Stimulated activated memory B cell treated with anti-CD40 and anti-IgM and Interleukin-4, amounts not matched to agents 10 μg/mL and 1 μg/mL and 100 μg/mL, for 72 hours (primary cell): ENCODE results near the gene SLC18A3.

Source experiments
- ATAC-seq: fragments of 150-1000 bp; cut with Tn5 transposase; 2 replicates; pipeline ENCODE4 v1.10.0; 2021
- H3K27ac Mint-ChIP-seq: one replicate; pipeline ENCODE4 v1.8.0; 2022; ENCODE audit warnings: mild to moderate bottlenecking, mixed read lengths
- H3K27me3 Mint-ChIP-seq: one replicate; pipeline ENCODE4 v1.8.0; 2022; ENCODE audit warnings: mixed read lengths
- H3K36me3 Mint-ChIP-seq: one replicate; pipeline ENCODE4 v1.8.0; 2022; ENCODE audit warnings: mixed read lengths
- H3K4me1 Mint-ChIP-seq: one replicate; pipeline ENCODE4 v1.8.0; 2022; ENCODE audit warnings: mixed read lengths
- H3K4me3 Mint-ChIP-seq: one replicate; pipeline ENCODE4 v1.8.0; 2022; ENCODE audit warnings: mild to moderate bottlenecking, moderate library complexity, mixed read lengths
- H3K9me3 Mint-ChIP-seq: one replicate; pipeline ENCODE4 v1.8.0; 2022; ENCODE audit warnings: mixed read lengths

SLC18A3 gene

GRCh38 chr10:49645871-49646870 lies 36.1 kb downstream of the SLC18A3 start:
- no peaks in the 10 kb centered on the region for H3K9me3 Mint-ChIP-seq
- H3K27ac Mint-ChIP-seq, result no peak overlapping the region
- no peak overlapping the region for H3K4me3 Mint-ChIP-seq
- no peaks in the 10 kb centered on the region for H3K36me3 Mint-ChIP-seq
- peaks cover 74% of the 10 kb centered on the region for H3K27me3 Mint-ChIP-seq
- peaks cover 16% of the 10 kb centered on the region for H3K4me1 Mint-ChIP-seq
- ATAC-seq, result peak; percentile 9

- Mint-ChIP-seq H3K36me3 (no peaks in the 10 kb centered on the region), H3K4me1 (peaks cover 16% of the 10 kb centered on the region), H3K27me3 (peaks cover 70% of the 10 kb centered on the region), H3K27ac (no peak overlapping the region), H3K9me3 (no peaks in the 10 kb centered on the region), H3K4me3 (no peak overlapping the region)
- ATAC-seq, result no peak
These were observed 37.4 kb downstream of the SLC18A3 start for GRCh38 chr10:49647554-49647953.

GRCh38 chr10:49647985-49648795 lies 38.1 kb downstream of the SLC18A3 start:
- H3K4me3 Mint-ChIP-seq, result no peak overlapping the region
- H3K9me3 Mint-ChIP-seq, result no peaks in the 10 kb centered on the region
- no peak for ATAC-seq
- H3K4me1 Mint-ChIP-seq, result peaks cover 16% of the 10 kb centered on the region
- H3K36me3 Mint-ChIP-seq, result no peaks in the 10 kb centered on the region
- peaks cover 70% of the 10 kb centered on the region for H3K27me3 Mint-ChIP-seq
- no peak overlapping the region for H3K27ac Mint-ChIP-seq

GRCh38 chr10:49649294-49649693 lies 39.2 kb downstream of the SLC18A3 start:
- H3K4me3 Mint-ChIP-seq, result no peak overlapping the region
- H3K36me3 Mint-ChIP-seq, result no peaks in the 10 kb centered on the region
- ATAC-seq, result peak; percentile 22
- H3K9me3 Mint-ChIP-seq, result no peaks in the 10 kb centered on the region
- peaks cover 60% of the 10 kb centered on the region for H3K27me3 Mint-ChIP-seq
- H3K27ac Mint-ChIP-seq, result peak overlapping the region; percentile 10
- peaks cover 16% of the 10 kb centered on the region for H3K4me1 Mint-ChIP-seq

GRCh38 chr10:49649936-49650723 lies 40.0 kb downstream of the SLC18A3 start:
- Mint-ChIP-seq H3K27ac (peak overlapping the region; percentile 10), H3K9me3 (no peaks in the 10 kb centered on the region), H3K27me3 (peaks cover 54% of the 10 kb centered on the region), H3K4me3 (no peak overlapping the region), H3K36me3 (no peaks in the 10 kb centered on the region), H3K4me1 (peaks cover 16% of the 10 kb centered on the region)
- no peak for ATAC-seq

- Mint-ChIP-seq H3K27ac (peak overlapping the region; percentile 10), H3K4me3 (no peak overlapping the region), H3K4me1 (peaks cover 16% of the 10 kb centered on the region), H3K9me3 (no peaks in the 10 kb centered on the region), H3K36me3 (no peaks in the 10 kb centered on the region), H3K27me3 (peaks cover 54% of the 10 kb centered on the region)
- no peak for ATAC-seq
These were observed 40.6 kb downstream of the SLC18A3 start for GRCh38 chr10:49650724-49651034.

GRCh38 chr10:49651039-49651835 lies 41.1 kb downstream of the SLC18A3 start:
- peaks cover 16% of the 10 kb centered on the region for H3K4me1 Mint-ChIP-seq
- no peaks in the 10 kb centered on the region for H3K36me3 Mint-ChIP-seq
- H3K27me3 Mint-ChIP-seq, result peaks cover 57% of the 10 kb centered on the region
- H3K4me3 Mint-ChIP-seq, result no peak overlapping the region
- no peak overlapping the region for H3K27ac Mint-ChIP-seq
- H3K9me3 Mint-ChIP-seq, result no peaks in the 10 kb centered on the region
- no peak for ATAC-seq

- no peaks in the 10 kb centered on the region for H3K9me3 Mint-ChIP-seq
- no peaks in the 10 kb centered on the region for H3K36me3 Mint-ChIP-seq
- H3K4me3 Mint-ChIP-seq, result no peak overlapping the region
- peaks cover 64% of the 10 kb centered on the region for H3K27me3 Mint-ChIP-seq
- no peak overlapping the region for H3K27ac Mint-ChIP-seq
- H3K4me1 Mint-ChIP-seq, result peaks cover 16% of the 10 kb centered on the region
- ATAC-seq, result no peak
These were observed 41.8 kb downstream of the SLC18A3 start for GRCh38 chr10:49651917-49652316.

GRCh38 chr10:49652421-49653272 lies 42.5 kb downstream of the SLC18A3 start:
- H3K27me3 Mint-ChIP-seq, result peaks cover 63% of the 10 kb centered on the region
- no peaks in the 10 kb centered on the region for H3K36me3 Mint-ChIP-seq
- peaks cover 16% of the 10 kb centered on the region for H3K4me1 Mint-ChIP-seq
- no peak overlapping the region for H3K27ac Mint-ChIP-seq
- no peak overlapping the region for H3K4me3 Mint-ChIP-seq
- ATAC-seq, result no peak
- no peaks in the 10 kb centered on the region for H3K9me3 Mint-ChIP-seq

GRCh38 chr10:49653273-49653929 lies 43.3 kb downstream of the SLC18A3 start:
- H3K9me3 Mint-ChIP-seq, result no peaks in the 10 kb centered on the region
- no peak overlapping the region for H3K27ac Mint-ChIP-seq
- H3K27me3 Mint-ChIP-seq, result peaks cover 55% of the 10 kb centered on the region
- H3K4me1 Mint-ChIP-seq, result peaks cover 16% of the 10 kb centered on the region
- no peak overlapping the region for H3K4me3 Mint-ChIP-seq
- no peaks in the 10 kb centered on the region for H3K36me3 Mint-ChIP-seq
- no peak for ATAC-seq

- no peak for ATAC-seq
- Mint-ChIP-seq H3K9me3 (peaks cover 5% of the 10 kb centered on the region), H3K4me1 (peaks cover 14% of the 10 kb centered on the region), H3K36me3 (no peaks in the 10 kb centered on the region), H3K27ac (no peak overlapping the region), H3K4me3 (no peak overlapping the region), H3K27me3 (peaks cover 52% of the 10 kb centered on the region)
These were observed 44.1 kb downstream of the SLC18A3 start for GRCh38 chr10:49654036-49654693.

- peaks cover 49% of the 10 kb centered on the region for H3K27me3 Mint-ChIP-seq
- H3K4me1 Mint-ChIP-seq, result peaks cover 5% of the 10 kb centered on the region
These were observed 45.0 kb downstream of the SLC18A3 start for GRCh38 chr10:49655099-49655498.

More at GRCh38 chr10:49655099-49655498, 45.0 kb downstream of the SLC18A3 start:
- H3K27ac Mint-ChIP-seq, result no peak overlapping the region
- H3K36me3 Mint-ChIP-seq, result no peaks in the 10 kb centered on the region
- no peak for ATAC-seq
- H3K9me3 Mint-ChIP-seq, result peaks cover 10% of the 10 kb centered on the region
- H3K4me3 Mint-ChIP-seq, result no peak overlapping the region
